Activated B cell treated with CpG ODN at 0.5 μM for 24 hours (primary cell): ENCODE results near the gene SIRT7. TPM values are rescaled to one million over a fixed set of nuclear protein-coding genes. Genes with fewer than 3 reads are reported as not detected.

ENCODE experiments used
- ATAC-seq: fragments of 200-7000 bp; cut with Tn5 transposase; one replicate; pipeline ENCODE4 v1.10.0; 2021; ENCODE audit warnings: low read depth, mild to moderate bottlenecking, moderate library complexity
- CTCF ChIA-PET: fragments of 350-600 bp; sonication (Branson Sonifier 250); formaldehyde crosslinking; loops from one replicate; lab custom pipeline; 2021; ENCODE audit warnings: antibody characterized with exemption; lab: Charles Lee
- POLR2A ChIA-PET: fragments of 350-600 bp; sonication (Branson Sonifier 250); formaldehyde crosslinking; loops from one replicate; lab custom pipeline; 2021; ENCODE audit warnings: antibody characterized with exemption; lab: Charles Lee
- DNase-seq: peaks from one replicate; pipeline ENCODE4 v3.0.0; 2022
- H3K27ac Mint-ChIP-seq: one replicate; pipeline ENCODE4 v1.8.0; 2020; ENCODE audit warnings: mixed read lengths
- H3K27me3 Mint-ChIP-seq: one replicate; pipeline ENCODE4 v1.8.0; 2021; ENCODE audit warnings: mixed read lengths
- H3K36me3 Mint-ChIP-seq: one replicate; pipeline ENCODE4 v1.8.0; 2021; ENCODE audit warnings: low read depth, mixed read lengths
- H3K4me1 Mint-ChIP-seq: one replicate; pipeline ENCODE4 v1.8.0; 2021; ENCODE audit warnings: mixed read lengths
- H3K4me3 Mint-ChIP-seq: one replicate; pipeline ENCODE4 v1.8.0; 2020; ENCODE audit warnings: mild to moderate bottlenecking, mixed read lengths
- H3K9me3 Mint-ChIP-seq: one replicate; pipeline ENCODE4 v1.8.0; 2020; ENCODE audit warnings: mixed read lengths
- CTCF ChIP-seq: fragments of 200-600 bp; IDR thresholded peaks from one replicate; pipeline ENCODE4 v1.8.0; 2022; ENCODE audit warnings: antibody characterized with exemption, mild to moderate bottlenecking
- intact Hi-C: fragments of 100-400 bp; cut with micrococcal nuclease; formaldehyde crosslinking; loops from one replicate; pipeline ENCODE4 v1.15.1; 2024
- total RNA-seq: library from RNA; stranded (reverse); gene quantifications from 2 replicates; pipeline ENCODE4 v1.2.3, GENCODE V29; 2022

Gene SIRT7
- total RNA-seq, 1 donor from 2014 or later, result 66.4 TPM

DNA sequence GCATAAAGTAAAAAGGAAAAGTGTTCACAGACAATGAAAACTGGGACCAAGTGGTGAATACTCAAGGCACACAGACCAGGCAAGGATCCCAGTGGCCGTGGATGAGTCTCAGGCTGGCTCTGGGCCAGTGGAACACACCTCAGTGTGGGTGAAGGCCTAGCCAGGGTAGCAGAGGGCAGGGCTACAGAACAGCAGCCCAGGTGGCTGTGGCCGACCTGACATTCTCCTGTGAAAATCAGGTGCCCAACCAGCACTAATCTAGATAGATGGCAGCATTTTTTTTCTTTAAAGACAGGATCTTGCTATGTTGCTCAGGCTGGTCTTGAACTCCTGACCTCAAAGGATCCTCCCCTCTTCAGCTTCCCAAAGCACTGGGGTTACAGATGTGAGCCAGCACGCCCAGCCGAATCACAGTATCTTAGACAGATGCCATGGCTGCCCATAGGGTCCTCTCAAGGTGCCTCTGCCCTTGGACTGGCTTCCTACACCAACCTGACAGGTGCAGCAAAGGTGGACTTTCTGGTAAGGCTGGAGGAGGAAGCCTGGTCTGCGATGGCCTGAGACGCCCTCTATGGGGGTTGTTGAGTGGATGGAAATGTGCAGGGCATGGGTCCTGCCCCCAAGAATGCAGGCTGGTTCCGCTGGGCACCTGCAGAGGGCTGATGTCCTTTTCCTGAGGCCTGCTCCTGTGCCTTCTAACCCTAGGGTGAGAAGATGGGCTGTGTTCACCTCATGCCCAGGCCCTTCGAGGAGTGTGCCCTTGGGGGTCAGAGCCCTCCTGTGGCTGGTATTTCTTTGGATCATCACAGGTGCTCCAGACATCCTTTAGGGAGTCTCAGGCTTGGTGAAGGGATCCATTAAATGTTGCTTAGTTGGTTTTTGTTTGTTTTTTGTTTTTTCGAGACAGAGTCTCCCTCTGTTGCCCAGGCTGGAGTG is 53.9 kb downstream of the SIRT7 start:
- no peak for ATAC-seq
- intact Hi-C loops, result loop anchor here (10.0 kb wide), 1 partner anchor 349 kb away; the partner anchor contains the start of gene ACTG1
- DNase-seq, result no peak
- Mint-ChIP-seq H3K4me1 (peaks cover 34% of the 10 kb centered on the region), H3K9me3 (no peaks in the 10 kb centered on the region), H3K36me3 (peaks cover 34% of the 10 kb centered on the region), H3K27me3 (no peaks in the 10 kb centered on the region), H3K4me3 (no peak overlapping the region), H3K27ac (no peak overlapping the region)
- CTCF ChIA-PET, result no interaction called here
- POLR2A ChIA-PET, result interaction anchor here (0.6 kb wide), 2 partner anchors 114 to 1328 kb away, joined by 3 to 6 read pairs; no protein-coding TSS in a partner anchor
- no peak for TF ChIP-seq CTCF

DNA sequence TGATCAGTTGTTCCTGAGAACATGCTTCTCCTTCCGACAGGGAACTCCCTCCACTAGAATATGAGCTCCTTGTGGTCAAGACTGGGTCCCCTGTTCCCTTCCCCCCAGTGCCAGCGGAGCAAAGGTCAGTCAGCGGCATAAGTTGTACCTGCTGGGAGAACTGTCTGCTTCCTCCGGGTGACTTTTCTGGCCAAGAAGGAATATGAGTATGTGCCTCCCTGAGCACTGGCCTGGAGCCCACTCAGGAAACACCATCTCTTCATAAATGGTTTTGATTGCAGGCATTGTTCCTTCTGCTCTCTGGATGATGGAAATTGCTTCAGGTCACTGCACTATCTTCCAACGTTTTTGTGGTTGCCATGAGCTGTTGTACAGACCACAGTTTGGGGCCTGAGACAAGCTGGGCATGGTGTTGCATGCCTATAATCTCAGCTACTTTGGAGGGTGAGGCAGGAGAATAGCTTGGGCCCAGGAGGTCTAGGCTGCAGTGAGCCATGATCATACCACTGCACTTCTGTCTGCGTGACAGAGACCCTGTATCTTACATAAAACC is 54.8 kb downstream of the SIRT7 start:
- ChIA-PET POLR2A (interaction anchor here (0.6 kb wide), 1 partner anchor 115 kb away, joined by 3 read pairs; no protein-coding TSS in a partner anchor), CTCF (no interaction called here)
- Mint-ChIP-seq H3K4me3 (peak overlapping the region; percentile 19), H3K27ac (no peak overlapping the region), H3K36me3 (peaks cover 33% of the 10 kb centered on the region), H3K9me3 (no peaks in the 10 kb centered on the region), H3K27me3 (no peaks in the 10 kb centered on the region), H3K4me1 (peaks cover 38% of the 10 kb centered on the region)
- DNase-seq, result no peak
- intact Hi-C loops, result loop anchor here (10.0 kb wide), 1 partner anchor 348 kb away; the partner anchor contains the start of gene ACTG1
- no peak for ATAC-seq
- TF ChIP-seq CTCF, result no peak

Other genes with a start within 250 kb of the SIRT7 start
- gene ARL16, start 234.4 kb downstream of the SIRT7 start, total RNA-seq, result 30.7 and 33.3 TPM in 2 replicates
- 132 and 151 TPM in 2 replicates for gene HGS, start 234.2 kb downstream of the SIRT7 start, total RNA-seq
- gene MRPL12, start 214.8 kb downstream of the SIRT7 start, total RNA-seq, result 68.8 and 69.8 TPM in 2 replicates
- gene SLC25A10, start 205.9 kb downstream of the SIRT7 start, total RNA-seq, result 6.1 and 6.4 TPM in 2 replicates
- 0.20 TPM in 1 of 2 replicates, not detected in the other for gene GCGR, start 114.0 kb downstream of the SIRT7 start, total RNA-seq
- gene MCRIP1, start 84.9 kb downstream of the SIRT7 start, total RNA-seq, result 75.0 and 90.4 TPM in 2 replicates
- not detected in 2 replicates for gene PPP1R27, start 83.1 kb downstream of the SIRT7 start, total RNA-seq
- 202 and 225 TPM in 2 replicates for gene P4HB, start 57.6 kb downstream of the SIRT7 start, total RNA-seq
- gene ARHGDIA, start 46.8 kb downstream of the SIRT7 start, total RNA-seq, result 396 and 464 TPM in 2 replicates
- 85.3 and 99.3 TPM in 2 replicates for gene ALYREF, start 26.6 kb downstream of the SIRT7 start, total RNA-seq
- gene ANAPC11, start 26.5 kb downstream of the SIRT7 start, total RNA-seq, result 64.2 and 83.8 TPM in 2 replicates
- 0.24 and 0.27 TPM in 2 replicates for gene NPB, start 15.9 kb downstream of the SIRT7 start, total RNA-seq
- gene PCYT2, start 6.8 kb downstream of the SIRT7 start, total RNA-seq, result 40.3 and 44.1 TPM in 2 replicates
- gene MAFG, start 9.6 kb upstream of the SIRT7 start, total RNA-seq, result 27.9 and 30.7 TPM in 2 replicates
- gene PYCR1, start 19.1 kb upstream of the SIRT7 start, total RNA-seq, result 28.5 and 37.2 TPM in 2 replicates
- gene MYADML2, start 29.1 kb upstream of the SIRT7 start, total RNA-seq, result not detected in 2 replicates
- gene NOTUM, start 43.0 kb upstream of the SIRT7 start, total RNA-seq, result 0.22 TPM in 1 of 2 replicates, not detected in the other
- 40.0 and 50.0 TPM in 2 replicates for gene ASPSCR1, start 59.5 kb upstream of the SIRT7 start, total RNA-seq
- 37.4 and 41.7 TPM in 2 replicates for gene CENPX, start 104.7 kb upstream of the SIRT7 start, total RNA-seq
- 10.6 and 10.8 TPM in 2 replicates for gene LRRC45, start 105.1 kb upstream of the SIRT7 start, total RNA-seq
- gene RAC3, start 113.5 kb upstream of the SIRT7 start, total RNA-seq, result 0.49 TPM in 1 of 2 replicates, not detected in the other
- gene DCXR, start 119.5 kb upstream of the SIRT7 start, total RNA-seq, result 84.3 and 85.2 TPM in 2 replicates
- gene RFNG, start 133.6 kb upstream of the SIRT7 start, total RNA-seq, result 17.7 and 18.7 TPM in 2 replicates
- 88.7 and 94.7 TPM in 2 replicates for gene GPS1, start 133.7 kb upstream of the SIRT7 start, total RNA-seq
- gene DUS1L, start 147.6 kb upstream of the SIRT7 start, total RNA-seq, result 127 and 134 TPM in 2 replicates
- 104 and 121 TPM in 2 replicates for gene FASN, start 180.1 kb upstream of the SIRT7 start, total RNA-seq